SK-N-SH treated with all-trans-retinoic acid at 6 μM for 48 hours (cell line): Measurements from ENCODE around the gene STK11.

Experiments used
- ARNTL ChIP-seq: fragments of 450-650 bp; formaldehyde crosslinking; IDR thresholded peaks from 2 replicates; pipeline ENCODE4 v1.5.0; 2020; ENCODE audit warnings: low read depth, mild to moderate bottlenecking, moderate library complexity, borderline replicate concordance
- CSRNP3 ChIP-seq: fragments of 250-450 bp; sonication (Bioruptor Pico); IDR thresholded peaks from 2 replicates; pipeline ENCODE4 v1.5.1; 2021; ENCODE audit warnings: mild to moderate bottlenecking, moderate library complexity
- ESRRG ChIP-seq: fragments of 250-450 bp; sonication (Bioruptor Pico); IDR thresholded peaks from 2 replicates; pipeline ENCODE4 v1.6.1; 2021; ENCODE audit warnings: mild to moderate bottlenecking
- GLIS3 ChIP-seq: fragments of 250-450 bp; sonication (Bioruptor Pico); IDR thresholded peaks from 2 replicates; pipeline ENCODE4 v1.5.0; 2020; ENCODE audit warnings: mild to moderate bottlenecking, moderate library complexity
- POU6F1 ChIP-seq: fragments of 250-450 bp; sonication (Bioruptor Pico); IDR thresholded peaks from 2 replicates; pipeline ENCODE4 v1.8.0; 2021; ENCODE audit warnings: low read depth, mild to moderate bottlenecking, moderate library complexity, borderline replicate concordance
- TCF4 ChIP-seq: fragments of 250-450 bp; sonication (Bioruptor Pico); IDR thresholded peaks from 2 replicates; pipeline ENCODE4 v1.8.0; 2021; ENCODE audit warnings: mild to moderate bottlenecking, moderate library complexity, borderline replicate concordance
- ZFP3 ChIP-seq: fragments of 250-450 bp; sonication (Bioruptor Pico); IDR thresholded peaks from 2 replicates; pipeline ENCODE4 v1.5.0; 2020; ENCODE audit warnings: mild to moderate bottlenecking, moderate library complexity
- TF ChIP-seq, protein P1 (sequence below): fragments of 250-450 bp; sonication (Bioruptor Pico); IDR thresholded peaks from 2 replicates; pipeline ENCODE4 v1.5.1; 2020; ENCODE audit warnings: low read depth, mild to moderate bottlenecking, moderate library complexity
- TF ChIP-seq, protein P2 (sequence below): fragments of 250-450 bp; sonication (Bioruptor Pico); IDR thresholded peaks from 2 replicates; pipeline ENCODE4 v1.8.0; 2020; ENCODE audit warnings: mild to moderate bottlenecking, moderate library complexity, borderline replicate concordance

- TF ChIP-seq ARNTL (CRISPR knock-in tag) (no peak), TCF4 (CRISPR knock-in tag) (no peak), ZFP3 (no peak), POU6F1 (CRISPR knock-in tag) (no peak), GLIS3 (CRISPR knock-in tag) (no peak), CSRNP3 (no peak), ESRRG (CRISPR knock-in tag) (no peak)
- TF ChIP-seq, protein P1, sequence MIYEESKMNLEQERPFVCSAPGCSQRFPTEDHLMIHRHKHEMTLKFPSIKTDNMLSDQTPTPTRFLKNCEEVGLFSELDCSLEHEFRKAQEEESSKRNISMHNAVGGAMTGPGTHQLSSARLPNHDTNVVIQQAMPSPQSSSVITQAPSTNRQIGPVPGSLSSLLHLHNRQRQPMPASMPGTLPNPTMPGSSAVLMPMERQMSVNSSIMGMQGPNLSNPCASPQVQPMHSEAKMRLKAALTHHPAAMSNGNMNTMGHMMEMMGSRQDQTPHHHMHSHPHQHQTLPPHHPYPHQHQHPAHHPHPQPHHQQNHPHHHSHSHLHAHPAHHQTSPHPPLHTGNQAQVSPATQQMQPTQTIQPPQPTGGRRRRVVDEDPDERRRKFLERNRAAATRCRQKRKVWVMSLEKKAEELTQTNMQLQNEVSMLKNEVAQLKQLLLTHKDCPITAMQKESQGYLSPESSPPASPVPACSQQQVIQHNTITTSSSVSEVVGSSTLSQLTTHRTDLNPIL = no peak
- TF ChIP-seq, protein P2, sequence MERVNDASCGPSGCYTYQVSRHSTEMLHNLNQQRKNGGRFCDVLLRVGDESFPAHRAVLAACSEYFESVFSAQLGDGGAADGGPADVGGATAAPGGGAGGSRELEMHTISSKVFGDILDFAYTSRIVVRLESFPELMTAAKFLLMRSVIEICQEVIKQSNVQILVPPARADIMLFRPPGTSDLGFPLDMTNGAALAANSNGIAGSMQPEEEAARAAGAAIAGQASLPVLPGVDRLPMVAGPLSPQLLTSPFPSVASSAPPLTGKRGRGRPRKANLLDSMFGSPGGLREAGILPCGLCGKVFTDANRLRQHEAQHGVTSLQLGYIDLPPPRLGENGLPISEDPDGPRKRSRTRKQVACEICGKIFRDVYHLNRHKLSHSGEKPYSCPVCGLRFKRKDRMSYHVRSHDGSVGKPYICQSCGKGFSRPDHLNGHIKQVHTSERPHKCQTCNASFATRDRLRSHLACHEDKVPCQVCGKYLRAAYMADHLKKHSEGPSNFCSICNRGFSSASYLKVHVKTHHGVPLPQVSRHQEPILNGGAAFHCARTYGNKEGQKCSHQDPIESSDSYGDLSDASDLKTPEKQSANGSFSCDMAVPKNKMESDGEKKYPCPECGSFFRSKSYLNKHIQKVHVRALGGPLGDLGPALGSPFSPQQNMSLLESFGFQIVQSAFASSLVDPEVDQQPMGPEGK (CRISPR knock-in tag) = no peak
These were observed 1.4 kb downstream of the STK11 start for GRCh38 chr19:1206864-1207450.
